OCI-LY3 (cell line): ENCODE data around the gene CHMP6.

Source experiments
- H2AFZ ChIP-seq: fragments of 200-600, 300-600 bp; shearing (Covaris generic); 2 replicates; pipeline ENCODE4 v1.6.0; 2014; ENCODE audit warnings: antibody characterized with exemption, low read depth, low read length
- H3K27ac ChIP-seq: fragments of 200-600, 300-600 bp; sonication (generic); 2 replicates; pipeline ENCODE4 v1.5.1; 2014; ENCODE audit warnings: mild to moderate bottlenecking, low read length, moderate library complexity, mixed read lengths
- H3K27me3 ChIP-seq: fragments of 200-600, 300-600 bp; sonication (generic); 2 replicates; pipeline ENCODE4 v1.6.1; 2014; ENCODE audit warnings: low read depth, low read length, mixed read lengths
- H3K36me3 ChIP-seq: fragments of 200-600, 300-600 bp; sonication (generic); replicated peaks from 2 replicates; pipeline ENCODE3; 2014; ENCODE audit warnings: low read depth, low read length, mixed read lengths
- H3K4me1 ChIP-seq: fragments of 300-600, 200-600 bp; sonication (generic); 2 replicates; pipeline ENCODE4 v1.6.1; 2014; ENCODE audit warnings: low read length, mixed read lengths
- H3K4me2 ChIP-seq: fragments of 200-600, 300-600 bp; sonication (generic); 2 replicates; pipeline ENCODE4 v1.6.1; 2014; ENCODE audit warnings: low read length, mixed read lengths
- H3K4me3 ChIP-seq: fragments of 300-600, 200-600 bp; sonication (generic); 2 replicates; pipeline ENCODE4 v1.5.1; 2014; ENCODE audit warnings: antibody characterized with exemption, mild to moderate bottlenecking, low read length, moderate library complexity
- H3K79me2 ChIP-seq: fragments of 300-600, 200-600 bp; shearing (Covaris generic); 2 replicates; pipeline ENCODE4 v1.6.1; 2014; ENCODE audit warnings: mild to moderate bottlenecking, low read length, mixed read lengths
- H3K9ac ChIP-seq: fragments of 300-600, 200-600 bp; shearing (Covaris generic); 2 replicates; pipeline ENCODE4 v1.6.0; 2014; ENCODE audit warnings: mild to moderate bottlenecking, low read length, moderate library complexity
- H3K9me3 ChIP-seq: fragments of 200-600, 300-600 bp; shearing (Covaris generic); 2 replicates; pipeline ENCODE4 v1.6.1; 2014; ENCODE audit warnings: low read length, mixed read lengths; ENCODE audit not compliant: insufficient read depth
- H4K20me1 ChIP-seq: fragments of 200-600, 300-600 bp; sonication (generic); 2 replicates; pipeline ENCODE4 v1.6.1; 2016; ENCODE audit warnings: low read length, mixed read lengths; ENCODE audit not compliant: insufficient read depth
- CTCF ChIP-seq: fragments of 200-600, 300-600 bp; sonication (generic); IDR thresholded peaks from 2 replicates; pipeline ENCODE4 v1.5.1; 2014; ENCODE audit warnings: antibody characterized with exemption, low read length, low read depth
- EZH2phosphoT487 ChIP-seq: fragments of 200-600 bp; shearing (Covaris generic); IDR thresholded peaks from 2 replicates; pipeline ENCODE4 v1.6.1; 2018; ENCODE audit warnings: antibody characterized with exemption, mixed run types, low read depth

Gene CHMP6

GRCh38 chr17:80951121-80952090 lies 40.2 kb upstream of the CHMP6 start:
- TF ChIP-seq EZH2phosphoT487, result no peak
- no peak for TF ChIP-seq CTCF
- no peaks in the 10 kb centered on the region for H3K9me3 ChIP-seq
- H3K79me2 ChIP-seq, result no peaks in the 10 kb centered on the region
- no peak overlapping the region for H3K4me2 ChIP-seq
- H3K9ac ChIP-seq, result no peak overlapping the region
- H3K36me3 ChIP-seq, result peaks cover 4% of the 10 kb centered on the region
- no peaks in the 10 kb centered on the region for H3K4me1 ChIP-seq
- no peaks in the 10 kb centered on the region for H4K20me1 ChIP-seq
- H2AFZ ChIP-seq, result no peak overlapping the region
- no peaks in the 10 kb centered on the region for H3K27me3 ChIP-seq
- no peak overlapping the region for H3K4me3 ChIP-seq
- no peak overlapping the region for H3K27ac ChIP-seq

GRCh38 chr17:80952291-80952690 lies 39.4 kb upstream of the CHMP6 start:
- no peak overlapping the region for H3K9ac ChIP-seq
- no peak overlapping the region for H3K27ac ChIP-seq
- no peaks in the 10 kb centered on the region for H3K36me3 ChIP-seq
- H3K4me3 ChIP-seq, result no peak overlapping the region
- H3K4me2 ChIP-seq, result no peak overlapping the region
- H4K20me1 ChIP-seq, result no peaks in the 10 kb centered on the region
- H2AFZ ChIP-seq, result no peak overlapping the region
- no peaks in the 10 kb centered on the region for H3K4me1 ChIP-seq
- no peaks in the 10 kb centered on the region for H3K27me3 ChIP-seq
- no peaks in the 10 kb centered on the region for H3K9me3 ChIP-seq
- no peaks in the 10 kb centered on the region for H3K79me2 ChIP-seq
- no peak for TF ChIP-seq CTCF
- TF ChIP-seq EZH2phosphoT487, result no peak

- Histone ChIP-seq H3K27ac (no peak overlapping the region), H3K4me2 (no peak overlapping the region), H3K4me3 (no peak overlapping the region), H3K9me3 (no peaks in the 10 kb centered on the region), H3K9ac (no peak overlapping the region), H3K79me2 (no peaks in the 10 kb centered on the region), H4K20me1 (no peaks in the 10 kb centered on the region), H2AFZ (no peak overlapping the region), H3K36me3 (no peaks in the 10 kb centered on the region), H3K27me3 (no peaks in the 10 kb centered on the region), H3K4me1 (no peaks in the 10 kb centered on the region)
- TF ChIP-seq EZH2phosphoT487 (no peak), CTCF (no peak)
Observed at GRCh38 chr17:80953471-80954315, 37.9 kb upstream of the CHMP6 start.

- Histone ChIP-seq H2AFZ (no peak overlapping the region), H3K79me2 (no peaks in the 10 kb centered on the region), H3K36me3 (no peaks in the 10 kb centered on the region), H3K9ac (no peak overlapping the region), H3K4me3 (no peak overlapping the region), H3K4me1 (no peaks in the 10 kb centered on the region), H3K27me3 (no peaks in the 10 kb centered on the region), H3K4me2 (no peak overlapping the region), H4K20me1 (no peaks in the 10 kb centered on the region), H3K27ac (no peak overlapping the region), H3K9me3 (no peaks in the 10 kb centered on the region)
- TF ChIP-seq CTCF (no peak), EZH2phosphoT487 (no peak)
Observed at GRCh38 chr17:80955078-80955477, 36.6 kb upstream of the CHMP6 start.
